Heart right ventricle (tissue), 16 donors: Measurements from ENCODE around the gene UHMK1. TPM values are rescaled to one million over a fixed set of nuclear protein-coding genes. Genes with fewer than 3 reads are reported as not detected.
A peak's percentile ranks its signal among the peaks of the same experiment; 100 is the strongest.
"Not testable (repeated sequence)": the region's sequence is repeated elsewhere in the genome, so short reads cannot be mapped to it uniquely, and the experiment has no call there.

Experiments
- ATAC-seq, 8 donors: fragments of 200-7000 bp; cut with Tn5 transposase; one replicate each; pipeline ENCODE4 v1.9.1; 2020; ENCODE audit warnings: mild to moderate bottlenecking in 8 of 8, moderate library complexity in 8 of 8, moderate number of reproducible peaks in 1 of 8
- DNase-seq, 2 donors: peaks; one replicate each; pipeline ENCODE4 v3.0.0-alpha.2; 2020
- H3K27ac ChIP-seq, 10 donors: fragments of 200-600 bp; sonication (generic) in 2 of 10; one replicate each; pipeline versions ENCODE4 v1.5.0 to v1.8.0; 2020 to 2022; ENCODE audit warnings: mild to moderate bottlenecking in 3 of 10
- H3K27me3 ChIP-seq, 7 donors: fragments of 200-600 bp; one replicate each; pipeline ENCODE4 v1.8.0; 2021 to 2022; ENCODE audit warnings: mild to moderate bottlenecking in 2 of 7
- H3K36me3 ChIP-seq, 9 donors: fragments of 200-600 bp; sonication (generic) in 1 of 9; one replicate each; pipeline versions ENCODE4 v1.5.0 to v1.8.0; 2020 to 2022; ENCODE audit warnings: mild to moderate bottlenecking in 2 of 9
- H3K4me1 ChIP-seq, 9 donors: fragments of 200-600 bp; sonication (generic) in 1 of 9; one replicate each; pipeline versions ENCODE4 v1.5.0 to v1.8.0; 2020 to 2022; ENCODE audit warnings: mild to moderate bottlenecking in 4 of 9
- H3K4me3 ChIP-seq, 10 donors: fragments of 200-600 bp; sonication (generic) in 2 of 10; one replicate each; pipeline versions ENCODE4 v1.5.0 to v1.8.0; 2020 to 2022; ENCODE audit warnings: mild to moderate bottlenecking in 7 of 10, moderate library complexity in 2 of 10
- H3K9me3 ChIP-seq, 11 donors: fragments of 200-600 bp in 10 of 11; sonication (generic) in 2 of 11; one replicate each; pipeline versions ENCODE4 v1.5.0 to v1.8.0; 2013 to 2022; ENCODE audit warnings: mild to moderate bottlenecking in 2 of 11, control low read depth in 1 of 11, moderate library complexity in 1 of 11
- CTCF ChIP-seq, 9 donors: fragments of 200-600 bp; sonication (generic) in 2 of 9; IDR thresholded peaks; one replicate each; pipeline versions ENCODE4 v1.5.0 to v1.8.0; 2021 to 2022; ENCODE audit warnings: antibody characterized with exemption in 9 of 9, mild to moderate bottlenecking in 5 of 9, moderate library complexity in 1 of 9
- WGBS, 2 donors: extraction: QIAGEN DNeasy Blood & Tissue Kit; methylation state at CpG; one replicate each; pipeline ENCODE4 v1.1.7; 2013; ENCODE audit warnings: inconsistent platforms in 1 of 2; 5-methylcytosine and 5-hydroxymethylcytosine counted together
- intact Hi-C, 10 donors: fragments of 100-400 bp; cut with DNase I; formaldehyde crosslinking; loops; one replicate each; pipeline versions ENCODE4 v1.11.1 to v1.14.2; 2022
- polyA plus RNA-seq, 2 donors: library from polyadenylated mRNA; stranded (reverse); fragments of 200-250 nt; gene quantifications; one replicate each; pipeline ENCODE4 v1.2.3, GENCODE V29; 2013
- total RNA-seq, 10 donors: library from RNA; stranded (reverse); fragmentation: NEBNext Ultra II Directional in 3 of 10; extraction: Animal tissue kit (Norgen Biotek cat#: 25700) in 3 of 10; gene quantifications; one replicate each; pipeline versions ENCODE4 v1.2.1 to v1.2.4, GENCODE V29; 2021 to 2023
- donor health status: Arrhythmogenic right ventricular cardiomyopathy.
- donor health status: ischemic (EF 13 %, LVEDD 7.1; RV severe dilation, severe dysfunction).
- donor health status: healthy with polysubstance abuse.
- donor health status: DM: no; HTN: yes; CAD: no.
- donor health status: DM: no; HTN: no; CAD: no.
- donor health status: ischemic (EF 25% LVEDD 6.9; RV normal size, moderate dysfunction).
- donor health status: ischemic (EF 25% LVEDD 5.7; RV mildly dilated, moderate dysfunction).
- donor health status: healthy.
- donor health status: DM: yes; HTN: yes; CAD: no.
- donor health status: Ischemic cardiomyopathy.
- donor health status: ischemic (EF 35%, LVEDD 5.7; RV mildly dilated, moderate dysfunction).
- donor health status: nonischemic (EF 11% LVEDD 7.7; RV severe dilation, severe dysfunction).
- donor health status: DM: yes; HTN: yes; CAD: no.
- donor health status: PGD.
- donor health status: ischemic (EF 29% LVEDD 5.4; RV normal size, mild dysfunction).
- donor health status: nonischemic (EF 23%, LVEDD 6.1; RV moderate dilation, normal function).

UHMK1 gene
- total and polyA plus RNA-seq, 12 donors = 6.7 to 30.6 (median 20.0) TPM

- no peaks in the 10 kb centered on the region for H3K36me3 ChIP-seq
These were observed 10.4 kb upstream of the UHMK1 start for GRCh38 chr1:162487241-162487640.

GRCh38 chr1:162488219-162488618 lies 9.4 kb upstream of the UHMK1 start:
- intact Hi-C loops = no loop called here
- no peak for ATAC-seq
- H3K4me3 ChIP-seq = no peak overlapping the region
- H3K27me3 ChIP-seq = peaks cover 0 to 31% (median 11%) of the 10 kb centered on the region in 7 donors
- no peak overlapping the region for H3K27ac ChIP-seq
- no peaks in the 10 kb centered on the region for H3K36me3 ChIP-seq
- no peak for TF ChIP-seq CTCF (IDR thresholded peaks at IDR 0.05)
- H3K9me3 ChIP-seq = no peaks in the 10 kb centered on the region
- no peaks in the 10 kb centered on the region for H3K4me1 ChIP-seq
- DNase-seq = no peak
- WGBS, 2 donors = 42 to 52% methylated on average over 3 of the region's 3 CpGs

More at GRCh38 chr1:162487241-162487640, 10.4 kb upstream of the UHMK1 start:
- 86 to 90% methylated on average over 10 of the region's 10 CpGs for WGBS, 2 donors
- Histone ChIP-seq H3K4me3 (no peak overlapping the region), H3K9me3 (no peaks in the 10 kb centered on the region), H3K27ac (no peak overlapping the region), H3K27me3 (peaks cover 0 to 32% (median 11%) of the 10 kb centered on the region in 7 donors), H3K4me1 (no peaks in the 10 kb centered on the region)
- intact Hi-C loops = no loop called here
- no peak for TF ChIP-seq CTCF (IDR thresholded peaks at IDR 0.05)
- DNase-seq (no peak), ATAC-seq (no peak)

- WGBS, 2 donors = 83 to 87% methylated on average over 6 of the region's 6 CpGs
- H3K9me3 ChIP-seq = not testable (repeated sequence)
- intact Hi-C loops = loop anchor here in 4 of 10 donors (5.0 to 10.0 kb wide), 5 partner anchors 62 to 441 kb away; partner anchors contain the start of genes UAP1 (in 2 of the 4) and HSD17B7 (in 1 of the 4)
These were observed 1.9 kb upstream of the UHMK1 start for GRCh38 chr1:162495531-162496233.

GRCh38 chr1:162497104-162497722 lies 405 bp upstream of the UHMK1 start:
- H3K27ac ChIP-seq = peak overlapping the region; percentile 75 to 99 (median 95)
- WGBS, 2 donors = 44 to 51% methylated on average over 13 of the region's 13 CpGs
- DNase-seq (peak in 1 of 2 donors; percentile 5), ATAC-seq (peak in 2 of 8 donors; percentile 6 to 8)
- peaks cover 0 to 37% (median 17%) of the 10 kb centered on the region in 9 donors for H3K4me1 ChIP-seq
- peak overlapping the region; percentile 67 to 99 (median 94) for H3K4me3 ChIP-seq
- H3K27me3 ChIP-seq = peaks cover 0 to 6% (median 0%) of the 10 kb centered on the region in 7 donors
- TF ChIP-seq CTCF (IDR thresholded peaks at IDR 0.05) = no peak
- H3K36me3 ChIP-seq = peaks cover 0 to 26% (median 13%) of the 10 kb centered on the region in 9 donors
- H3K9me3 ChIP-seq = no peaks in the 10 kb centered on the region
- intact Hi-C loops = loop anchor here in 6 of 10 donors (1.0 to 10.0 kb wide), 6 partner anchors 60 to 442 kb away; partner anchors contain the start of genes UAP1 (in 4 of the 6) and HSD17B7 (in 1 of the 6)

More at GRCh38 chr1:162495531-162496233, 1.9 kb upstream of the UHMK1 start:
- DNase-seq, ATAC-seq, H3K4me3 ChIP-seq, H3K27ac ChIP-seq: not testable (repeated sequence)
- Histone ChIP-seq H3K36me3 (peaks cover 0 to 10% (median 4%) of the 10 kb centered on the region in 9 donors), H3K27me3 (peaks cover 0 to 20% (median 0%) of the 10 kb centered on the region in 7 donors), H3K4me1 (peaks cover 0 to 29% (median 17%) of the 10 kb centered on the region in 9 donors)
